AG09309 (cell line): ENCODE results near the gene MBD6.

ENCODE experiments used
- DNase-seq: peaks from one replicate; pipeline ENCODE4 v3.0.0-alpha.2; 2010; ENCODE audit warnings: low read depth
- H3K4me3 ChIP-seq: 2 replicates; pipeline ENCODE4 v1.5.1; 2011; ENCODE audit warnings: mild to moderate bottlenecking, low read depth, low read length, moderate library complexity; ENCODE audit not compliant: control insufficient read depth
- TF ChIP-seq, protein P1 (sequence below): IDR thresholded peaks from 2 replicates; pipeline ENCODE4 v1.5.1; 2011; ENCODE audit warnings: mild to moderate bottlenecking, low read depth, low read length, inconsistent platforms; ENCODE audit not compliant: insufficient read depth, control insufficient read depth; ENCODE audit errors: missing control alignments

MBD6 gene

DNA sequence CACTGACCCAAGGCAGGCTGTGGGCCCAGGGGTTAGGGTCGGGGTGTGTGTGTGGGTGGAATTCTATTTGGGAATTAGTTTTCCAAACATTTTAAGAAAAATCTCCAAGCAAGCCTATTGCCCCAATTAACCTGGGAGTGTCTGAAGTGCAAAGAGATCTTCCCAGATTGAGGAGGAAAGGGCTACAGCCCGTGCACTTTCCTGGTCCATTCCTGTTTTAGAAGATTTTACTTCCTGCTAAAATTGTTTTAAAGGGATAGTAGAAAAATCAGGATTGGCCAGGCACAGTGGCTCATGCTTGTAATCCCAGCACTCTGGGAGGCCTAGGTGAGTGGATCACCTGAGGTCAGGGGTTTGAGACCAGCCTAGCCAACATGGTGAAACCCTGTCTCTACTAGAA lies 19.1 kb downstream of the MBD6 start:
- TF ChIP-seq, protein P1, sequence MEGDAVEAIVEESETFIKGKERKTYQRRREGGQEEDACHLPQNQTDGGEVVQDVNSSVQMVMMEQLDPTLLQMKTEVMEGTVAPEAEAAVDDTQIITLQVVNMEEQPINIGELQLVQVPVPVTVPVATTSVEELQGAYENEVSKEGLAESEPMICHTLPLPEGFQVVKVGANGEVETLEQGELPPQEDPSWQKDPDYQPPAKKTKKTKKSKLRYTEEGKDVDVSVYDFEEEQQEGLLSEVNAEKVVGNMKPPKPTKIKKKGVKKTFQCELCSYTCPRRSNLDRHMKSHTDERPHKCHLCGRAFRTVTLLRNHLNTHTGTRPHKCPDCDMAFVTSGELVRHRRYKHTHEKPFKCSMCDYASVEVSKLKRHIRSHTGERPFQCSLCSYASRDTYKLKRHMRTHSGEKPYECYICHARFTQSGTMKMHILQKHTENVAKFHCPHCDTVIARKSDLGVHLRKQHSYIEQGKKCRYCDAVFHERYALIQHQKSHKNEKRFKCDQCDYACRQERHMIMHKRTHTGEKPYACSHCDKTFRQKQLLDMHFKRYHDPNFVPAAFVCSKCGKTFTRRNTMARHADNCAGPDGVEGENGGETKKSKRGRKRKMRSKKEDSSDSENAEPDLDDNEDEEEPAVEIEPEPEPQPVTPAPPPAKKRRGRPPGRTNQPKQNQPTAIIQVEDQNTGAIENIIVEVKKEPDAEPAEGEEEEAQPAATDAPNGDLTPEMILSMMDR, result no peak
- H3K4me3 ChIP-seq, result no peak overlapping the region
- no peak for DNase-seq

DNA sequence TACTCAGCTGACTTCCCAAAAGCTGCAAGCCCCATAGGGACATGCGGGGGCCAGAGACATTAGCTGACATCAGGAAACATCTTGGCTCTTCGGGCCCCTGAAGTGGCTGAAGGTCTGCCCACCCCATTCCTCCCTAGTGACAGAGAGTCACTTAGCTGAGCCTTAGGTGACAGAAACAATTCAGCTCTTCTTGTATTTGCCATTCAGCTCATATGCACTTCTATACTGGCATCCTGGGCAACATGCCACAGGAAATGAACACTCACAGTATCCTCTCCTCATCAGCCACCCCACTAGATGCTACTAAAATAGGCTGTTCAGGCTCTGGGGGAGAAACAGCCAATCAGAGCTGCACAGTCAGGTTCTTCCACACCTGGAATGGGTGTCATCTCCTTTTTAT lies 21.0 kb downstream of the MBD6 start:
- TF ChIP-seq, protein P1, result no peak
- DNase-seq, result no peak
- H3K4me3 ChIP-seq, result no peak overlapping the region

DNA sequence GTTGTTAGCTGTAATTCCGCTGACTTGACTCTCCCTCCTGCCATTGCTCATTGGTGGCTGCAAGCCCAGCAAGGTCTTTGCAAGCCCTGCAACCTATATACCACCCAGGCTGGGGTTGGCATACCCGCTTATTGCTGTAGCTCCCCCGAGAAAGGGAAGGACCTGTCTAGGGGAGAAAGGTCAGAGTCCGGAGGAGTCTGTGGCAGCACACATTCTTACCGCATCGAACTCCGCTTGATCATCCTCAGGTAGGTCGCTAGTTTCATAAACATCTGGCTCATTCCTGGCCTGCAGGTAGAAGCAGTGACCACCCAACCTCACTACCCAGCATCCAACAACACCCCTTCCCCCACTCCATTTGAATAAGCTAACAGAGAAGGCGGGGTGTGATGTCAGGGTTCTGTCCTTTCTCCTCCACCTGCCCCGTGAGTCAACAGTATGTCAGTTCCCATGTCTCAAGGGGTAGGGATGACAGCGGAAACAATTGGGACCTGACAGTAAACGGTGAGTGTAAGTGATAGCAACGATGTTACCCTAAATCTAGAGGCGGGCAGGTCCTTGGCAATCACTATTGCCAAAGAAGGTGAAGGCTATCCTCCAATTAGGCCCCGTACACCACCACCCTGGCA lies 23.3 kb downstream of the MBD6 start:
- TF ChIP-seq, protein P1, result no peak
- H3K4me3 ChIP-seq, result peak overlapping the region; percentile 71
- DNase-seq, result no peak

DNA sequence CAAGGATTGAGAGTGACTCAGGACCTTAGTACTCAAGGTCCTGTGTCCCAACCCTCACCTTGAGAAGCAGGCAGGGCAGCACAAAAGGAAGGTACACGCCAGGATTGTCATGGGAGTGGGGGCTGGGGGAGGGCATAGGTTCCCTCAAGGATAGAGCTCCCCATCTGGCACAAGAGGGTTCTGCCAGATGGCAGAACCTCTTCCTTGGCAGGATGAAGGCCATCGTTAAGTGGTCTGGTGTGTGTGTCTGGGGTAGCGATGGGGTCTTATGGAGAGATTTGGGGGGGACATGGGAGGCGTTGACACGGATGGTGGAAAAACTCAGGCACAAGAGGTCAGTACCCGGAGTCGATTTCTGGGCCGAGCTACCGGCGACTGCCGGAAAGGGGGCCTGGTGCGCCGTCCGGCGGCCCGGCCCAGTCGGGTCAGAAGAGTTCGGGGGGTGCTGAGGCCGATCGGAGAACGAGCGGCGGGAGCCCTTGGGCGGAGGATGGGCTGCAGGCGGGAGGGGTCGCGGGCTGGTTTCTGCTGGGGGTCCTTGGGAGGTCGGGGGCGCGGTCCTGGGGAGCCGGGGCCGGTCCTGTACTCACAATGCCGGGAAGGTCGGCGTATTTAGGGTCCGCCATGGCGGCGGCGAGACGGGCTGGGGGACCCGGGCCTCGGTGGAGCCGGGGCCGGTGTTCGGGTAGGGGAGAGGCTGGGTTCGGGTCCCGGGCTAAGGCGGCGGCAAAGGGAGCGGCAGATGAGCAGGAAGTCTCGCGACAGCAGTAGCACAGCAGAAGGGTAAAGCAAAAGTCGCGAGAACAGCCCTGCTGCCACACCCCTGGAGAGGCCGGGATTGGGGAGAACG lies 24.0 kb downstream of the MBD6 start, which contains the start of gene DCTN2:
Gene DCTN2 (minus strand): TSS at position 755 of the 850 bp plus-strand sequence. CDS start 129 bp downstream, at position 626.
- DNase-seq, result peak; percentile 88
- H3K4me3 ChIP-seq, result peak within 1 kb of the TSS; percentile 71
- TF ChIP-seq, protein P1, result no peak

DNA sequence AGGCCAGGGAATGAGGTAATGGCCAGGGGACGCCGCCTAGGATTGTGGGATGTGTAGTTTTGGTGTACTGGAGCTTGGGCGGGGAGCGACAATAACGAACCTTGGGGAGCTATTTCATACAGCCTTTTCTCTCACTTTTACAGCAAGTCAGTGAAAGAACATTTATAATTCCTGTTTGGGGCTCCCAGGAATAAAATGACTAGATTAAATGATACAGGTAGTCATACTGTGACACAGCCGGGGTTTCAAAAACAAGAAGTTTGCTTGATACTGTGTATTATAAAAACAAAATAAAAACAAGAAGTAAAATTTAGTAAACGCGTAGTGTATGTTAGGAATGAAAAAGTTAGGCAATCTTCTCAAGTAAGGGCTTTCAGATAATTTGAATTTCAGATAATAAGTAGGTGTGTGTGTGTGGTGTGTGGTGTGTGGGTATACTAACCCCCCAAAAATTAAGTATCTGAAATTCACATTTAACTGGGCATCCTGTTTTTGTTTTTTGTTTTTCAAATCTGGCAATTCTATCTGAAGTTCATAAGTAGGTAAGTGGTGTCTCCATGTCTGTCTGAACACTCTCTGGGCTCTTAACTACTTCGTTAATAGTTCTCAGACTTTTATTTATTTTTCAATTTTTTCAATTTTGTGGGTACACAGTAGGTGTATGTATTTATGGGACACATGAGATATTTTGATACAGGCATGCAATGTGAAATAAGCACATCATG lies 24.8 kb downstream of the MBD6 start:
- H3K4me3 ChIP-seq, result peak overlapping the region; percentile 71; the same call in 1 of the 2 replicates
- TF ChIP-seq, protein P1, result no peak

DNA sequence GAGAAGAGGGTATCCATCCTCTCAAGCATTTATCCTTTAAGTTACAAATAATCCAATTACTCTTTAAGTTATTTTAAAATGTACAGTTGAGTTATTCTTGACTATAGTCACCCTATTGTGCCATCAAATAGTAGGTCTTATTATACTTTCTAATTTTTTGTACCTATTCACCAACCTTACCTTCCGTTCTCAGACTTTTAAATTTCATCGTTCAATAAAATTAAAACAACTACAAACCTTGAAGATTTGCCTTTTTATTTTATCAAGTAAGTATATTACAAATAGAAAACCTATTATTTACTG lies 25.3 kb downstream of the MBD6 start:
- H3K4me3 ChIP-seq, result no peak overlapping the region
- TF ChIP-seq, protein P1, result no peak
- no peak for DNase-seq

More for the DNA sequence above, 24.8 kb downstream of the MBD6 start:
- DNase-seq, result no peak
